B cell (primary cell): ENCODE data around the gene HDAC7. TPM values are rescaled to one million over a fixed set of nuclear protein-coding genes. Genes with fewer than 3 reads are reported as not detected.

Experiments used
- ATAC-seq: fragments of 200-7000 bp; cut with Tn5 transposase; one replicate; pipeline ENCODE4 v1.10.0; 2021; ENCODE audit warnings: low read depth, mild to moderate bottlenecking, moderate number of reproducible peaks, moderate library complexity
- CTCF ChIA-PET: fragments of 350-600 bp; sonication (Branson Sonifier 250); formaldehyde crosslinking; loops from one replicate; lab custom pipeline; 2021; ENCODE audit warnings: antibody characterized with exemption, inconsistent platforms; lab: Charles Lee
- POLR2A ChIA-PET: fragments of 350-600 bp; sonication (Branson Sonifier 250); formaldehyde crosslinking; loops from one replicate; lab custom pipeline; 2021; ENCODE audit warnings: antibody characterized with exemption; lab: Charles Lee
- DNase-seq: peaks from one replicate; pipeline ENCODE4 v3.0.0; 2013
- H2AFZ ChIP-seq: 2 replicates; pipeline ENCODE4 v1.6.1; 2012; ENCODE audit warnings: mild to moderate bottlenecking, low read depth, low read length; ENCODE audit not compliant: insufficient read depth, poor library complexity, severe bottlenecking
- H3K27ac ChIP-seq, 2 donors: 1 replicate in 1 of 2; 2 replicates in 1 of 2; pipeline ENCODE4 v1.5.1; 2012 to 2013; ENCODE audit warnings: low read length in 2 of 2, mild to moderate bottlenecking in 2 of 2, moderate library complexity in 1 of 2
- H3K27me3 ChIP-seq, 4 experiments: fragments of 200-600 bp in 1 of 4; sonication (generic) in 1 of 4; replicated peaks in 1 of 4; 1 replicate in 2 of 4; 2 replicates in 2 of 4; pipeline versions ENCODE4 v1.6.1 to v1.7.0; 2013 to 2016; ENCODE audit warnings: low read length in 3 of 4, mild to moderate bottlenecking in 2 of 4, mixed read lengths in 1 of 4, moderate library complexity in 1 of 4; ENCODE audit not compliant: insufficient read depth in 4 of 4, control insufficient read depth in 3 of 4; ENCODE audit errors: control extremely low read depth in 1 of 4
- H3K36me3 ChIP-seq, 2 experiments: replicated peaks in 1 of 2; 1 replicate in 1 of 2; 2 replicates in 1 of 2; pipeline versions ENCODE4 v1.6.1 to v1.7.1; 2013; ENCODE audit warnings: low read length in 1 of 2; ENCODE audit not compliant: insufficient read depth in 2 of 2, control insufficient read depth in 1 of 2; ENCODE audit errors: control extremely low read depth in 1 of 2, extremely low read depth in 1 of 2
- H3K4me1 ChIP-seq, 2 donors: fragments of 200-600 bp in 1 of 2; sonication (generic) in 1 of 2; 1 replicate in 1 of 2; 2 replicates in 1 of 2; pipeline versions ENCODE4 v1.5.1 to v1.6.1; 2013 to 2017; ENCODE audit warnings: low read length in 2 of 2; ENCODE audit not compliant: control insufficient read depth in 2 of 2, insufficient read depth in 2 of 2
- H3K4me2 ChIP-seq: replicated peaks from 2 replicates; pipeline ENCODE3; 2012; ENCODE audit warnings: mild to moderate bottlenecking, low read depth, low read length; ENCODE audit not compliant: poor library complexity, severe bottlenecking
- H3K4me3 ChIP-seq, 5 experiments: fragments of 200-600 bp in 1 of 5; sonication (generic) in 1 of 5; 1 replicate in 3 of 5; 2 replicates in 2 of 5; pipeline versions ENCODE4 v1.5.1 to v1.7.0; 2011 to 2016; ENCODE audit warnings: low read length in 4 of 5, mild to moderate bottlenecking in 4 of 5, low read depth in 2 of 5, control low read depth in 1 of 5, moderate library complexity in 1 of 5; ENCODE audit not compliant: insufficient read depth in 1 of 5; ENCODE audit errors: control extremely low read depth in 1 of 5, extremely low read depth in 1 of 5
- H3K79me2 ChIP-seq: fragments of 200-600 bp; sonication (generic); one replicate; pipeline ENCODE4 v1.6.0; 2016; ENCODE audit warnings: low read length; ENCODE audit not compliant: control insufficient read depth, insufficient read depth
- H3K9ac ChIP-seq: fragments of 200-600 bp; sonication (generic); 2 replicates; pipeline ENCODE4 v1.6.1; 2017; ENCODE audit warnings: mild to moderate bottlenecking, low read length, moderate library complexity
- H3K9me3 ChIP-seq, 3 donors: one replicate each; pipeline versions ENCODE4 v1.6.1 to v1.7.1; 2013; ENCODE audit warnings: low read length in 2 of 3; ENCODE audit not compliant: control insufficient read depth in 2 of 3, insufficient read depth in 1 of 3; ENCODE audit errors: control extremely low read depth in 1 of 3
- H4K20me1 ChIP-seq: 2 replicates; pipeline ENCODE4 v1.6.0; 2012; ENCODE audit warnings: mild to moderate bottlenecking, low read length; ENCODE audit not compliant: insufficient read depth, control insufficient read depth, poor library complexity, severe bottlenecking
- H3K27ac Mint-ChIP-seq: one replicate; pipeline ENCODE4 v1.8.0; 2021; ENCODE audit warnings: mixed read lengths
- H3K27me3 Mint-ChIP-seq: one replicate; pipeline ENCODE4 v1.8.0; 2021; ENCODE audit warnings: mixed read lengths
- H3K4me1 Mint-ChIP-seq: one replicate; pipeline ENCODE4 v1.8.0; 2021; ENCODE audit warnings: mixed read lengths
- H3K4me3 Mint-ChIP-seq: one replicate; pipeline ENCODE4 v1.8.0; 2021; ENCODE audit warnings: mixed read lengths
- H3K9me3 Mint-ChIP-seq: one replicate; pipeline ENCODE4 v1.8.0; 2022; ENCODE audit warnings: mixed read lengths; ENCODE audit not compliant: insufficient read depth
- CTCF ChIP-seq: fragments of 200-600 bp; IDR thresholded peaks from one replicate; pipeline ENCODE4 v1.8.0; 2022; ENCODE audit warnings: antibody characterized with exemption, mild to moderate bottlenecking
- EZH2 ChIP-seq: IDR thresholded peaks from 2 replicates; pipeline ENCODE4 v1.6.1; 2012; ENCODE audit warnings: borderline replicate concordance, low read depth, mild to moderate bottlenecking, moderate library complexity, low read length; ENCODE audit not compliant: insufficient read depth, poor library complexity, severe bottlenecking
- WGBS: methylation state at CpG from one replicate; pipeline ENCODE4 v1.1.5; 2013; ENCODE audit warnings: missing lambda C conversion rate; ENCODE audit not compliant: insufficient coverage; 5-methylcytosine and 5-hydroxymethylcytosine counted together
- intact Hi-C: fragments of 100-400 bp; cut with micrococcal nuclease; formaldehyde crosslinking; loops from one replicate; pipeline ENCODE4 v1.10.0; 2022
- polyA plus RNA-seq: library from polyadenylated mRNA; depleted of rRNA; stranded (reverse); fragments of >200 nt; gene quantifications from 2 replicates; pipeline ENCODE4 v1.2.3, GENCODE V29; 2012
- total RNA-seq, 2 donors: library from RNA; stranded (reverse); fragments of 120-200 nt in 1 of 2; gene quantifications; 1 replicate in 1 of 2; 2 replicates in 1 of 2; pipeline versions ENCODE4 v1.2.3 to v1.2.4, GENCODE V29; 2013 to 2022

The HDAC7 gene
- total and polyA plus RNA-seq, 2 donors (not counting 1 experiment from before 2014, with no cell fraction given): 87.2 to 178 TPM

GRCh38 chr12:47856721-47857575 lies 37.2 kb upstream of the HDAC7 start:
- ATAC-seq (no peak), DNase-seq (no peak)
- ChIA-PET POLR2A (no interaction called here), CTCF (interaction anchor here (0.6 kb wide), 1 partner anchor 84 kb away, joined by 3 read pairs; no protein-coding TSS in a partner anchor)
- Mint-ChIP-seq H3K27ac (no peak overlapping the region), H3K9me3 (no peaks in the 10 kb centered on the region), H3K4me3 (no peak overlapping the region), H3K27me3 (no peaks in the 10 kb centered on the region), H3K4me1 (no peaks in the 10 kb centered on the region)
- H3K9me3 ChIP-seq: no peaks in the 10 kb centered on the region
- H3K4me2 ChIP-seq: no peak overlapping the region
- H3K9ac ChIP-seq: no peak overlapping the region
- H3K4me3 ChIP-seq: no peak overlapping the region
- no peak overlapping the region for H2AFZ ChIP-seq
- H3K27ac ChIP-seq: no peak overlapping the region
- intact Hi-C loops: no loop called here
- H3K27me3 ChIP-seq: no peaks in the 10 kb centered on the region
- H3K36me3 ChIP-seq: no peaks in the 10 kb centered on the region
- no peaks in the 10 kb centered on the region for H4K20me1 ChIP-seq
- H3K4me1 ChIP-seq: no peaks in the 10 kb centered on the region
- H3K79me2 ChIP-seq: no peaks in the 10 kb centered on the region
- WGBS: 97% methylated on average over 8 of the region's 17 CpGs
- TF ChIP-seq CTCF: no peak
- TF ChIP-seq EZH2: no peak

GRCh38 chr12:47856094-47856493 lies 36.4 kb upstream of the HDAC7 start:
- no peak overlapping the region for H3K4me3 Mint-ChIP-seq
- CTCF ChIA-PET: interaction anchor here (0.6 to 2.1 kb wide), 2 partner anchors 15 to 83 kb away, joined by 3 to 7 read pairs; no protein-coding TSS in a partner anchor
- Histone ChIP-seq H3K9me3 (no peaks in the 10 kb centered on the region), H3K4me1 (no peaks in the 10 kb centered on the region), H2AFZ (no peak overlapping the region), H3K27ac (no peak overlapping the region), H3K9ac (no peak overlapping the region), H3K4me2 (no peak overlapping the region), H3K79me2 (no peaks in the 10 kb centered on the region), H3K4me3 (no peak overlapping the region), H3K36me3 (no peaks in the 10 kb centered on the region), H3K27me3 (no peaks in the 10 kb centered on the region), H4K20me1 (no peaks in the 10 kb centered on the region)
- no peak for TF ChIP-seq EZH2
- TF ChIP-seq CTCF: no peak
- H3K27me3 Mint-ChIP-seq: no peaks in the 10 kb centered on the region
- H3K9me3 Mint-ChIP-seq: no peaks in the 10 kb centered on the region
- no peak for ATAC-seq
- no CpG with 5 or more reads among the region's 1 CpG for WGBS
- intact Hi-C loops: no loop called here
- H3K27ac Mint-ChIP-seq: no peak overlapping the region
- POLR2A ChIA-PET: no interaction called here
- no peaks in the 10 kb centered on the region for H3K4me1 Mint-ChIP-seq
- DNase-seq: no peak
